SIG-M5 (cell line): ENCODE measurements around the gene IPO4.
A peak's percentile ranks its signal among the peaks of the same experiment; 100 is the strongest.
"Not testable (repeated sequence)": the region's sequence is repeated elsewhere in the genome, so short reads cannot be mapped to it uniquely, and the experiment has no call there.

Source experiments
- DNase-seq: peaks from one replicate; lab custom pipeline; 2025; lab: John Stamatoyannopoulos, UW

Gene IPO4

GRCh38 chr14:24215495-24216344, 27.1 kb upstream of the IPO4 start, which contains the start of gene MDP1:
Gene MDP1 (minus strand): TSS chr14:24216066. CDS start chr14:24215955, 111 bp downstream.
- peak; percentile 12 for DNase-seq

DNA sequence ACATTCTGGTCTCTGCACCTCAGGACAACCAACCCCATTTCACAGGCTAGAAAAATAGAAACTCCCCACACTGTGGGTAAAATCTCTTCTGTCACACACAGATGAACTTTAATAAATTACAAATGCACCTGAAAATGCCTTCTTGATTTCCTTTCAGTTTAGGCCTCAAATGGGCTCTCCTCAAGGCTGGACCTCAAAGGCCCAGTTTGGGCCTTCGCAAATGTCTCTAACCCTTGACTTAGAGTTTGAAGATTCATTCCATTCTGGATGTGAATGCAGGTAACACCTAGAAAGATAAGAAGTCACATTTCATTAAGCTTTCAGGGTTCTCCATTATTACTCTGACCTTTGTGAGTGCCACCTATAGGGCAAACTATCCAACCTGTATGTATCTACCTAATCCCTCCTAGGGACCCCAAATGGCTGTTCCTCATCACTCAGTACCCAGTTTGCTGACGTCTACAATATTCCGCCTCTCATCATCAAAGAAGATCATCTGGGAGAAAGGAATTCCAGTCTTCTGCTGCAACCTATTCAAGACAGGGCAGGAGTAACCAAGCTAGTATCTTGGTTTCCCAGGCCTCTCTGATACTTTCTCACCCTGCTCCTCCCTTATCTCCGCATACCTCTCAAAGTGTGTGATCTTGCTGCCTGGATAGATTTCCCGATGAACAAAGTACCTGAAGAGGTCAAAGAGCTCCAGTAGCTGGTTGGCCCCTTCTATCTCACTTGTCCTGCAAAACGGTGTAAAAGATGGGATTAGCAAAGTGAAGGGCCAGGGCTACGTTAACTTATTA, 25.4 kb upstream of the IPO4 start:
- DNase-seq, result no peak

DNA sequence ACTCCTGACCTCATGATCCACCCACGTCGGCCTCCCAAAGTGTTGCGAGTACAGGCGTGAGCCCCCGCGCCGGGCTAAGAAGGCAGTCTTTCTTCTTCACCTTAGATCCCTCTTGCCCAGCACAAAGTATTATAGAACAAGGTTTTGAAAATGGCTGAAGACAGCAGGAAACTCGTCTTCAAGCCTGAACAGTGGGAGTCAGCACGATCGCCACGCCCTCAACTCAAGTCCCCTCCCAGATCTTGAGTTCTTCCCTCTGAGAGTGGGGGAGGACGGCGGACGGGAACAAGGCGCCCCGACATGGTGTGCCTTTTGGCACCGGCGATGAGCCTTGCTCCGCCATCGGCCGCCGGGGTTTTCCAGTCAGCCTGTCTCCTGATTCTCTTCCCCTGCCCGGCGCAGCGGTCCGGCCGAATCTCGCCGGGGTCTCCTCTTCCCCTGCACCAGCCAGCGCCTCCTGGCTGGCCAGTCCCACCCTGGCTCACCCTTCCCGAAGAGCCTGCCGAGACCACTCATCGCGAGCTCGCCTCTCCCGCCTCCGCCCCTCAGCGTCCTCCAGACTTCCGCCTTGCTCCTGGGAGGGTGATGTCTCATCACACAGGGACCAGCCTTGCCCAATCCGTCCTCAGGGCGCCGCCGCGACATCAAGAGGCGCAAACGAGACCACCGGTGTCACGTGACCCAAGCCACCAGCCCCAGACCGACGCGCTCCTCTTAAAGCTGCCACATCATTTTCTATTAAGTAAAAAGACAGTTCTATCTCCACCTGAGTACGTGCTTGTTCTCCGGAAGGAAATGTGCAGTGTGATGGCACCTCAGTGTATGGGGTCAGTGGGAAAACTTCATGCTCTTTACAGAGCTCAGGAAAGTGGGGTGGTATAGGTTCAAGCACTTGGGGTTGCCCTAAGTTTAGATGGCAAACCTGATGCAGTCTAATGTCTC, 24.6 kb upstream of the IPO4 start, which contains the start of gene CHMP4A:
Gene CHMP4A, minus strand, starts transcription at position 565 of the 942 bp plus-strand sequence. Its CDS starts 49 bp downstream, at position 516.
- peak; percentile 85 for DNase-seq

DNA sequence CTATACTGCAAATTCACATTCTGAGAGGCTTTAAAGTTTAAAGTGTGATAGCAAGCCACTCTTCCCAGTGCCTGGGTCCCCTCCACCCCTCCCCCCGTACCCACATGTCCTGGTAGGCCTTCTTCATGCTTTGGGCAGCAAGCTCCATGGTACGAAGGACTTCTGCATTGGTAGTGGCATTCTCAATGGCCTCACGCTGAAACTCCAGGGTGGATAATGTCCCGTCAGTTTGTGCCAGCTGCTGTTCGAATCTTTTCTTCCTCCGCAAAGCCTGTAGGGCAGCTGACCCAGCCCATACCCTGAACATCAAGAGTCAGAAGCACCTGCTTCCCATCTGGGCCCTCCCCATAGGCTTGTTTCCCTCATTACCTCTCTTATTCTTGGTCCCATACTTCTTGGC, 22.7 kb upstream of the IPO4 start:
- no peak for DNase-seq

GRCh38 chr14:24207625-24208024, 19.0 kb upstream of the IPO4 start:
- DNase-seq, result no peak

- DNase-seq, result no peak
These were observed 18.5 kb upstream of the IPO4 start for GRCh38 chr14:24207104-24207551.

GRCh38 chr14:24206260-24207103, 17.9 kb upstream of the IPO4 start:
- no peak for DNase-seq

DNA sequence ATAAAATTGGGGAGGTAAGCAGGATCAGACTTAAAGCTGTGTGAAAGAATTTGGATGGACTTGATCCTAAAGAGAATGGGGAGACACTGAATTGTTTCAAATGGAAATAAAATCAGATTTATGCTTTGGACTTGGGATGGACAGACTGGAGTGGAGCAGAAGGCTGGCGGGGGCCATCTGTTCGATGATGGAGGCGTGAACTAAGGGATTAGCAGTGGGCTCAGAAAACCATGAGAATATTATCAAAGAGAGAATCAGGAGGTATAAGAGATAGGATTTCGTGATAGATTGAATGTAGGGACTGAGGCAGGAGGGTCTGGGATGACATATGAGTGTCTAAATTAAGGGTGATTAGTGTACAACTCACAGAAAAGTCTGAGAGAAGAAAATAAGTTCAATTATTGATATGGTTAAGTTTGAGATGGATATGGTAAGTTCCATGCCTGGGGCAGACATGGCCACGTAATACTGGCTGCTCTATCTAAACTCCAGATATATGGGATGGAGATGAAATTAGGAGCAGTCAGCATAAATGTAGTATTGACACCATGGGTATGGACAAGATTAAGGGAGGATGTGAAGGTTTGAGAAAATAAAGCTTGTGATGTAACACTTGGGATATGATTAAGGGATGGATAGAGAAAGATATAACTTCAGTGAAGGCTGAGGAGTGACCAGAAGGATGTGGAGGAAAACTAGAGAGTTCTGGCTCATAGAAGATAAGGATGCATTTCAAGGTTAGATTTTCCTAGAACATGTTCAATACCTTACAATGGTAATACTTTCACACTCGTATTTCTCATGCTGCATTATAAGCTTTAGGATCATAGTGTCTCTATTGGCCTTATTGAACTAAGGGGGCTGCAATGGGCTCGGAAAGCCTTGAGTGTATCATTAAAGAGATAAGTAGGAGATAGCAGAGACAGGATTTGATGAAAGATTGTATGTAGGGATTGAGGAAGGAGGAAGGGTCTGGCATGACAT, 15.8 kb upstream of the IPO4 start:
- DNase-seq, result no peak

DNA sequence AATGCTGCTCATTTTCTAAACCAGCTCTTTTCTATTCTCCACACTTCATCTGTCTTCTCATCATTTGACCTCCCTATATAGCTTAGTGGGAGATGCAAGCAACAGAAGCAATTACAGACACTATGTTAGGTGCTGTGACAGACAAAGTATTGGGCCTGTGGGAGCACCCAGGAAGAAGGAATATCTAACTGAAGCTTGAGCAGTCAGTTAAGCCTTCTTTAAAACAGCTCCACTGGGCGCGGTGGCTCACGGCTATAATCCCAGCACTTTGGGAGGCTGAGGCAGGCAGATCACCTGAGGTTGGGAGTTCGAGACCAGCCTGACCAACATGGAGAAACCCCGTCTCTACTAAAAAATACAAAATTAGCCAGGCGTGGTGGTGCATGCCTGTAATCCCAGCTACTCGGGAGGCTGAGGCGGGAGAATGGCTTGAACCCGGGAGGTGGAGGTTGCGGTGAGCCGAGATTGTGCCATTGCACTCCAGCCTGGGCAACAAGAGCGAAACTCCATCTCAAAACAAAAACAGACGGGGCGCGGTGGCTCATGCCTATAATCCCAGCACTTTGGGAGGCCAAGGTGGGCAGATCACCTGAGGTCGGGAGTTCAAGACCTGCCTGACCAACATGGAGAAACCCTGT, 14.8 kb upstream of the IPO4 start:
- not testable (repeated sequence) for DNase-seq

- DNase-seq, result not testable (repeated sequence)
These were observed 13.9 kb upstream of the IPO4 start for GRCh38 chr14:24202538-24202937.

DNA sequence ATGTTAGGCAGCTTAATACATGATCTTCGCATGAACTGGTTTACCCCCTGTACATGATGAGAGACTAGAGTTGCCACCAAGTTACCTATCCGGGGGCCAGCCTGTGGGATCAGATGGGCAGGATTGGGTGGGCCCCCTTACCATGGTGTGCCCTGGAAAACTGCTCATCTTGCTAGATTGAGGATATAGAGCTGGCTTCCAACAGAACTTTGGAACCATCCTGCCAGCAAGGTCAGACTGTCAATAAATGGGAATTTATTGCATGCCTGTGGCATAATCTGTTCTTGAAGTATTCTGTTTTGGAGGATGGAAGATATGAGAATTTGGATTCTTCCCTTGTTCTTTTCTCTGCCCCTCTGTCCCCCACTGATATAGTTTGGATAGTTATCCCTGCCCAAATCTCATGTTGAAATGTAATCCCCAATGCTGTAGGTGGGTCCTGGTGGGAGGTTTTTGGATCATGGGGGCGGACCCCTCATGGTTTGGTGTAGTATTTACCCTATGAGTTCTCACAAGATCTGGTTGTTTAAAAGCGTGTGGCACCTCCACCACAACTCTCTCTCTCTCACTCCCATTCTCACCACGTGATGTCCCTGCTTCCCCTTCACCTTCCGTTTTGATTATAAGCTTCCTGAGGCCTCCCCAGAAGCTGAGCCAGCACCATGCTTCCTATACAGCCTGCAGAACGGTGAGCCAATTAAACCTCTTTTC, 10.4 kb upstream of the IPO4 start:
- DNase-seq, result no peak

DNA sequence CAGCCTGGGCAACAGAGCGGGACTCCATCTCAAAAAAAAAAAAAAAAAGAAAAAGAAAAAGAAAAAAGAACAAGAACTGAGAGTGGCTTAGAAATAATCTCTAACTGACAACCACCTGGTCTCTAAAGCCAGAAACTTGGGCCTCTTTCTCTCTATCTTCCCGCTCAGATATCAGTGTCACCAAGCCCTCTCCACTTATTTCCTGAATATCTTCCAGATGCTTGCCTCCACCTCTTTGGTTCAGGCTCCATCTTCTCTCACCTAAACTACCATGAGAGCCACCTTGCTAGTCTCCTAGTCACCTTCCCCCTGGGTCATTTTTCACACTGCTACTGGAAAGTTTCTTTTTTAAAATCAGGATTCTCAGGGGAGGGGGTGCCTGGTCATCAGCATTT, 8.4 kb upstream of the IPO4 start:
- DNase-seq, result no peak

DNA sequence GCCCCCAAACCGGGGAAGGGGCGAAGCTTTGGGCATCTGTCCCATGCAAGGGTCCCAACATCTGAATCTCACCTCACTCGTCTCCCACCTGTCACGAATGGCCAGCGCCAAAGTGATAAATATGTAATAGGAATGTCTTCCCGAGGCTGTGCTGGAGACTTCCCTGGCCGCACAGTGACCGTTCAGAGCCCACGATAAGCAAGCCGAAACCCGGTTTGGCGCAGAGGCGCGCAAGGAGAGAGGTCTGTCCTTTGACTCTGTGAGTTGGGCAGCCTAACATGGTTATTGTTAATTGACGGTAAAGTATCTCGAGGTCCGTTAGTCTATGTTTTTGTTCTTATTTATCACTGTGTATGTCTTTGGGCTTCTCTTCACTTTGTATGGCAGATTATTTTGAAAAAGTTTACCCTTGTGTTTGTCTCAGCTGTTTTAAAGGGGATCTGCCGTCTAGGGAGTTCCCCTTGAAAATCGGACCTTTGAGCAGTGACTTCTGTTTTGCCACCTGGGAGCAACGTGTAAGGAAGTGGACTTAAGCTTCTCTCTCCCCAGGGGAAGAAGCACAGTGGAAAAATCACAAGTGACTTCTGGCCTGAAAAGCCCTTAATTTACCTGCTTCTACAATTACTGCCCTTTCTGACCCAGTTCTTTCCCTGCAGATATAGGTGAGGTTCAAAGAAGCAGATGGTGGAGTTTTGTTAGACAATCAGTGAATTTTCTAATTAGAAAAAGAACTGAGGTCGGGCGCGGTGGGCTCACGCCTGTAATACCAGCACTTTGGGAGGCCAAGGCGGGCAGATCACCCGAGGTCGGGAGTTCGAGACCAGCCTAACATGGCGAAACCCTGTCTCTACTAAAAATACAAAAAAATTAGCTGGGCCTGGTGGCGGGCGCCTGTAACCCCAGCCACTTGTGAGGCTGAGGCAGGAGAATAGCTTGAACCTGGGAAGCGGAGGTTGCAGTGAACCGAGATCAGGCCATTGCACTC, 7.7 kb upstream of the IPO4 start:
- DNase-seq, result no peak

DNA sequence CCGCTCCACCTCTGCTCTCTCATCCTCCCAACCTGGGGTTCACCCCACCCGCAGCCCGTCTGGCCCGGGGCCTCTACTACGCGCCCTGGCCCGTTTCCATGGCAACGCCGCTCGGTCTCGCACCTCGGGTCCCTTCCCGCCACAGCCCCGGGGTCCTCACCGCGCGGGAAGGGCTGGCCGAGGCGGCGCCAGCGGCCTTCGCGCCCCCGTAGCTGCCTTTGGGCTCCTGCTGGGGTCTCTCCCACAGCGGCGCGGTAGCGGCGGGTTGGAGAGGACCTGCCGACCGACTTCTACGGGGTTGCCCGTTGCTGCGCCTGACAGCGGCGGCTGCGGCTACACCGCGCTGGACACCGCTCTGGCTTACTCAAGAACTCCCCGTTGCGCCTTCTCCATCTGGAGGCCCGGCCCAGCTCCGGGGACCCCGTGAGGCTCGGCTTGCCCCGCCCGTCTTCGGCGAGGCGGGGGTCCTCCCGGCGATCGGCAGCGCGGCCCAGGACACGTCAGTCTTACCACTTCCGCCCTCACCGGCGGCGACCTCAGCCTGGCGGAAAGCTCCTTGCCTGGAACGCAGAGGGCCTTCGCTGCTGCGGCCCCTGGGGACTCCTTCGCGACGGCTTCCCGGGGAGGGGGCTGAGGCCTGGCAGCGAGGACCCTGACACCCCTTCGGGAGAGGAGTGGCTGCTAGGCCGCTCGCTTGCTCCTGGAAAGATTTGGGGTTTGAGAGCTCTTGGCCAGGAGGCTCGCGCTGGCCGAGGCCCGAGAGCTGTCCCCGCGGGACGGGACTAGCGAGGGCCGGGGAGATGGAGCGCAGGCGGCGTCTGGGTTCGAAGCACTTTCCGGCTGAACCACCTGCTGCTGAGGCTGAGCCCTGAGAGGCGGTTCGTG, 6.8 kb upstream of the IPO4 start, which contains the start of gene TM9SF1:
Gene TM9SF1, minus strand, starts transcription at position 256 of the 885 bp plus-strand sequence. CDS start 422 bp downstream, outside the sequence.
- DNase-seq, result no peak

DNA sequence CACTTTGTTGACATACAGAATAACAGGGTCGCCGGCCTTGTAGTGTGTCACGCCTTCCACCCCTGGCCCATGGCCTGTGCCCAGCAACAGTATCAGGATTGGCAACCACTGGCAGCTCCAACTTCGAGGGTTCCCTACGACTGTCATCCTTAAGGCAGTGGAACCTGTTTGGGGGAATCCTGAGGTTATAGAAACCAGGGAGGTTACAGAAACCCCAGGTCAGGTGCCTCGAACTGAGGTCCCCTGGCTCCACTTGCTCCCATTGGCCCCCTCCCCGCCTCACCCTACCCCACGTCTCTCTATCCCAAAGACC, 6.2 kb upstream of the IPO4 start:
- DNase-seq, result no peak

- no peak for DNase-seq
These were observed 5.7 kb upstream of the IPO4 start for GRCh38 chr14:24194186-24194872.
